HuH-7 (cell line): ENCODE measurements around the gene GRB2.
"Not testable (repeated sequence)": the region's sequence is repeated elsewhere in the genome, so short reads cannot be mapped to it uniquely, and the experiment has no call there.

ENCODE experiments used
- DNase-seq: peaks from one replicate; pipeline ENCODE4 v3.0.0; 2011; ENCODE audit warnings: low spot score

Gene GRB2

DNA sequence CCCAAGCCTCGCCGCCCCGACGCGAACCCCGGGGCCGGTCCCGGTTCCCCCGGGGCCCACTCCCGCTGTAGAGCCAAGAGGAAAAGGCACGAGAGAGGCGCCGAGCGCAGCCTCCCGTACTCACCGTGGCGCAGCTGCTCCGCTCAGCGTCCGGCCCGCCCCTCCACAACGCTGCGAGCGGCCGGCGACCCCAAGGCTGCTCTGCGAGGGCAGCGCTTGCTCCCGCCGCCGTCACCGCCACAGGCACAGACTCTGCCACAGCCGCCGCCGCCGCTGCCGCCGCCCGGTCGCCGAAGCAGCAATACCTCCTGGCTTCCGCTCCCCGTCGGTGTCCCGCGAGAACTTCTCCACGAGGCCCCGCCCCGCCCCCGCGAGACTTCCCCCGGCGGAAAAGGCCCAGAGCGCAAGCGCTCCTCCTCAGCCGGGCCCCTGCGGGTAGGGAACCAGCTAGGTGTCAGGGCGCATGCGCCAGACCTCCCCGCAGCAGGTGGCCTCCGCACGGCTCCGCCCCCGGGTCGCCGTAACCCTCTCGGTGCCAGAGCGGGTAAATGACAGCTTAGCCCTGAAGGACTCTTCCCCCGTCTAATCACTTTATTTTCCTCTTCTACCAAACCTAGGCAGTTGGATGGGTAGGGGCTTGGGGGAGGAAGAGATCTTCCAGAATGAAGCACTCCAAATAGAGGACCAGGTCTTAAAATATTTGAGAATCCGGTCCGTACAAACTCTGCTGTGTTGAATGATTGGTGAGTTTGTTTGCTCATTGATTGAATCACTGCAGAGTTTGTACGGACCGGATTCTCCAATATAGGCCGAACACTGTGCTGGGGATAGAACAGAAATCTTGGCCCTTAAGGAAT, at the start of gene GRB2:
GRB2 (minus strand) TSS at position 314 of the 857 bp plus-strand sequence. CDS start 12,050 bp downstream, outside the sequence.
- peak; percentile 98 for DNase-seq

DNA sequence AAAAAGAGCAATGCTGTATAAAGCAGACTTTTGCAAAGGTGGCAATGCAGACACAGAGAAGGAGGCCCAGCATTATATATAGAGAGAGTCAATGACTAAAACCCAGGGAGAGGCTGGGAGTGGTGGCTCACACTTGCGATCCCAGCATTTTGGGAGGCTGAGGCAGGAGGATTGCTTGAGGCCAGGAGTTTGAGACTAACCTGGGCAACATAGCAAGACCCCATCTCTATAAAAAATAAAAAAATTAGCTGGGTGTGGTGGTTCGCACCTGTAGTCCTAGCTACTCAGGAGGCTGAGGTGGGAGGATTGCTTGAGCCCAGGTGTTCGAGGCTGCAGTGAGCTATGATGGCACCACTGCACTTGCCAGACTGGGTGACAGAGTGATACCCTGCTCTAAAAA, 49.2 kb upstream of the GRB2 start:
- not testable (repeated sequence) for DNase-seq

DNA sequence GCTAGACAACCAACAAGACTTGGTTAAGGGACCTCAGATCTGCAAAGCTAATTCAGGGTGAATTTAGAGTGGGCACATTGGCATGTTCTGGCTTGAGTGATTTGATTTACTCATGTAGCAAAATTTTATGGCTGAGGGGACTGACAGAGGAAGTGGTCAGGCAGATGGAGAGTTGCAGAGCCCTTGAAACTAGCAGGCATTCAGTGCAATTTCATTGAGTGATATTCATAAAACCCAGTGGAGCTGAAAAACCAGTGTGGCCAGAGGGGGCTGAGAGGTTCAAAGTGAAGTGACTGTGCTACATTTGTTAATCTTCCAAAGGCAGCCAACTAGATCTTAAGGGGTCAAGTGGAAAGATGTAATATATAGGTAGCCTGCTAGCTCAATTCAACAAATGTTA, 48.7 kb upstream of the GRB2 start:
- no peak for DNase-seq

DNA sequence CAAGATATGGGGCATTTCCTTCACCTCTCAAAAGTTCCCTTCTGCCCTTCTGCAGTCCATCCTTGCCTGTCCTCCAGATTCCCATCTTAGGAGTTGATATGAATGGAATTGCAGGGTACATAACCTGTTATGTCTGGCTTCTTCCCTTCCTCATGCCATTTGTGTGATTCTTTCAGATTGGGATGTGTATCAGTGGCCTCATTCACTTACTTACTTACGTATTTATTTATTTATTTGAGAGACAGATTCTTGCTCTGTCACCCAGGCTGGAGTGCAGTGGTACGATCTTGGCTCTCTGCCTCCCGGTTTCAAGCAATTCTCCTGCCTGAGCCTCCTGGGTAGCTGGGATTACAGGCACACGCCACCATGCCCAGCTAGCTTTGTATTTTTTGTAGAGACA, 44.8 kb upstream of the GRB2 start:
- DNase-seq = no peak

DNA sequence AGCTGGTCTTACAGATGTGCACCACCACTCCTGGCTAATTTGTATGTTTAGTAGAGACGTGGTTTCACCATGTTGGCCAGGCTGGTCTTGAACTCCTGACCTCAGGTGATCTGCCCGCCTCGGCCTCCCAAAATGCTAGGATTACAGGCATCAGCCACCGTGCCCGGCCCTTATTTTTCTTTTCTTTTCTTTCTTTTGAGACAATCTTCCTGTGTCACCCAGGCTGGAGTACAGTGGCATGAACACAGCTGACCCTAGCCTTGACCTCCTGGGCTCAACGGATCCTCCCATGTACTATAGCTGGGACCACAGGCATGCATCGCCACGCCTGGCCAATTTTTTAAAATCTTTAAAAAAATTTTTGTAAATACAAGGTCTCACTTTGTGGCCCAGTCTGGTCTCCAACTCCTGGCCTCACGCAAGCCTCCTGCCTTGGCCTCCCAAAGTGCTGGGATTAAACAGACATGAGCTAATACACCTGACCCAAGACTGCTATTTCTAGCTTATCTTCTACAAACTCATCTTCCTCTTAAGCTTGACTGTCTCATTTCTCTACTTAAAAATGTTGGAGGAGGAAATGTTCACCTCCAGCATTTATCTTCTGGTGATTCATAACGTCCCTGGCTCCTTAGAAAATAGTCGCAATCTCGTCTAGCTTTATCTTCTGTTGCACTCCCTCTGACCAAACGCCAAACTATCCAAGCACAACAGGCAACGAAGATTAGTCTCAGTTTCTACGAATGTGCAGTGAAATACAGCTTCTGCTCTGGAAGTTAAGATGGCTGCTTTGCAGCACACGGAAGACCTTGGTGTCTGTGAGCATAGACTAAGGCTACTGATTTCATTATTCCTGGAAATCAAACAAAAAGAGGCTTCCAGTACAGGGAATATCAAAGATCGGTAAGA, 42.7 kb upstream of the GRB2 start:
- no peak for DNase-seq

DNA sequence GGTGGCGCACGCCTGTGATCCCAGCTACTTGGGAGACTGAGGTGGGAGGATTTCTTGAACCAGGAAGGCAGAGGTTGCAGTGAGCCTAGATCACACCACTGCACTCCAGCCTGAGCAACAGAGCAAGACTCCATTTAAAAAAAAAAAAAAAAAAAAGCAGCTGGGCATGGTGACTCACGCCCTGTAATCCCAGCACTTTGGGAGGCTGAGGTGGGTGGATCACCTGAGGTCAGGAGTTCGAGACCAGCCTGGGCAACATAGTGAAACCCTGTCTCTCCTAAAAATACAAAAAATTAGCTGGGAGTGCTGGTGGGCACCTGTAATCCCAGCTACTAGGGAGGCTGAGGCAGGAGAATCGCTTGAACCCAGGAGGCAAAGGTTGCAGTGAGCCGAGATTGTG, 40.4 kb upstream of the GRB2 start:
- DNase-seq = not testable (repeated sequence)

DNA sequence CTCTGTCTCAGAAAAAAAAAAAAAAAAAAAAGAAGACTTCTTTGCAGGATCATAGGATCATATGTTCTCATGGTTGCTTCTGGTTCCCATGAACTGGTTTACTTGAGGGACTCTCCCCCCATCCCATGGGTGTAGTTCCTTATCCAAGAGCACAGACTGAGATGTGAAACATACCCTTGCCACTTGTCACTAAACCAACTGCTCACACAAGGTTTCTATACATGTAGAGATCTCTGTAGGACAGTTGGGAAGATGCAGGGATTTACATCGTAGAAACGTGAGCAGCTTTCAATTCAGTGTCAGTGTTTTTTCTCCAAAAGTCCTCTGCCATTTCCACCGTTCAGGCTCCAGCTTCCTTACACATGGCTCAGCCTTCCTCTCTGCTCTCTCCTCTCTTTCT, 39.8 kb upstream of the GRB2 start:
- DNase-seq = no peak

DNA sequence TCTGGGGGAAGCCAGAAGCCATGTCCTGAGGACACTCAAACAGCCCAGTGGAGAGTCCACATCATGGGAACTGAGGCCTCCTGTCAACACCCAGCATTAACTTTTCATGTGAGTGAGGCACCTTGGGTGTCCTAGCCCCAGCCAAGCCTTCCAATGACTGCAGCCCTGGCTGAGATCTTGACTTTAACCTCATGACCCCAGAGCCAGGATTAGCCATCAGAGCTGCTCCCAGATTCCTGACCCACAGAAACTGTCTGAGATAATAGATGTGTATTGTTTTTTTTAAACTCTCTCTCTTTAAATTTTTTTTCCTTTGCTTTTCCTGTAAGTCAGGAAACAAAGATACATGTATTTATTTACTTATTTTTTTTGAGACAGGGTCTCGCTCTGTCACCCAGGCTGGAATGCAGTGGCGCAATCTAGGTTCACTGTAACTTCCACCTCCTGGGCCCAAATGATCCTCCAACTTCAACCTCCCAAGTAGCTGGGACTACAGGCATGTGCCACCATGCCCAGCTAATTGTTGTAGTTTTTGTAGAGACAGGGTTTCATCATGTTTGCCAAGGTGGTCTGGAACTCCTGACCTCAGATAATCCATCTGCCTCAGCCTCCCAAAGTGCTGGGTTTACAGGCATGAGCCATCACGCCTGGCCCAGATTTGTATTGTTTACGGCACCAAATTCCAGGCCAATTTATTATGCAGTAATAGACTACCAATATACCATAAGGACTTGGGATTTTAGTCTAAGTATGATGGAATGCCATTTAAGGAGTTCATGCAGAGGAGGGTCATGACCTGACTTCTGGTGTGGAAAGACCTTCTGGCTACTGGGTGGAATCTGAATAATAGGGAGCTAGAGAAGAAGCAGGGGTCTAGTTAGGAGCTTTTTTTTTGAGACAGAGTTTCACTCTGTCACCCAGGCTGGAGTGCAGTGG, 37.0 kb upstream of the GRB2 start:
- no peak for DNase-seq

DNA sequence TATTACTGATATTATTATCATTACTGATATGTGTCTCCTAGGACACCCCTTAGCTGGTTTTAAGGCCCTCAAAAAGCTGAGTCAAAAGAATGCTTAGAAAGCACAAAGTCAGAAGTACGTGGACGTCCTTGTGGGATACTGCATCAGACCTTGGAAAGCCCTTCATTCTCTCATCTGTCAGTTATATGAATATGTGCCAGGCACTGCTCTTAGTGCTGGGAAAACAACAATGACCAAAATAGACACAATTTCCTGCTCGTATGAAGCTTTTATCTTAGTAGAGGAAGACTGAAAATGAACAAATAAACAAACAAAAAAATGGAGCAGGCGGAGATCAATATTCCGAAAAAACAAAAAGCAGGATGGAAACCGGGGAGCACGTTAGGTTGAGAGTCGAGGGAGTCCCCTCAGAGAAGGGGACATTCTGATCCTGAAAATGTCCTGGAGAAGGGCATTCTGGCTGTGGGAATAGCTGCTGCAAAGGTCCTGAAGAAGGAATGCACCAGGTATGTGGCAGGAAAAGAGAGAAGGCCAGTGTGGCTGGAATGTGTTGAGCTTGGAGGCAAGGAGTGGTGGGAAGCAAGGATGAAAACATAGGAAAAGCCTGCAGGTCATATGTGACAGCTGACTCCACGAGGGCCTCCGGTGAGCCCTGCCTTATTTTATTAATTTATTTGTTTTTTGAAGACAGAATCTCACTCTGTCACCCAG, 35.4 kb upstream of the GRB2 start:
- no peak for DNase-seq

DNA sequence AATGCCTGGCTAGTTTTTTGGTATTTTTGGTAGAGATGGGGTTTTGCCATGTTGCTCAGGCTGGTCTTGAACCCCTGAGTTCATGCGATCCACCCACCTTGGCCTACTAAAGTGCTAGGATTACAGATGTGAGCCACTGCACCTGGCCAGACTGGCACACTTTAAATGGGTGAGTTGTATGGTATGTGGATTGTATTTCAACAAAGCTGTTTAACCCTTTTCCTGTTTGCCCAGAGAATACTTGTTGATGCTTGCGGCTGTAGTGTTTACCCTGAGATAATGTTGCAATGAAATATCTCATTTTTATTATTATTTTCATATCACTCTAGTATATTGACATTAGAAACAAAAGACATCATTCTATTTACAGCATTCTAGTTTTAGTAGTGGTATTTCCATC, 33.8 kb upstream of the GRB2 start:
- no peak for DNase-seq

DNA sequence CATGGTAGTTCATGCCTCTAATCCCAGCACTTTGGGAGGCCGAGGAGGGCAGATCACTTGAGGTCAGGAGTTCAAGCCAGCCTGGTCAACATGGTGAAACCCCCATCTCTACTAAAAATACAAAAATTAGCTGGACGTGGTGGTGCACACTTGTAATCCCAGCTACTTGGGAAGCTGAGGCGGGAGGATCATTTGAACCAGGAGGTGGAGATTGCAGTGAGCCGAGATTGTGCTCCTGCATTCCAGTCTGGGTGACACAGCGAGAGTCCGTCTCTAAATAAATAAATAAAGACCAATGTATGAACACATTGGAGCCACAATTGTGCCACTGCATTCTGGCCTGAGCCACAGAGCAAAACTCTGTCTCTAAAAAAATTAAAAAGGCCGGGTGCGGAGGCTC, 31.9 kb upstream of the GRB2 start:
- DNase-seq = not testable (repeated sequence)

DNA sequence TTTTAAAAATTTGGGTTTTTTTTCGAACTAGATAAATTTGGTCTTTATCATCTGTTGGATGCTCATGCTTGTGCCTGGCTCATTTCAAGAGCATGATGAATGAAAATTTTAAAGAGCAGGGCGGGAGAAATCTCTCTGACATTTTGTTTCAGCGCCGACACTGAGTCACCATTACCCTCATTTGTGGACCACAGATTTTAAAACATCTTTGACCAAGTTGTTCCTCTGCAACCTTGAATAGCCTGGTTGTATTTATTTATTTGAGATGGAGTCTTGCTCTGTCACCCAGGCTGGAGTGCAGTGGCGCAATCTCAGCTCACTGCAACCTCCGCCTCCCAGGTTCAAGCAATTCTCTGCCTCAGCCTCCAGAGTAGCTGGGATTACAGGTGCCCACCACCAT, 29.0 kb upstream of the GRB2 start:
- DNase-seq = not testable (repeated sequence)

DNA sequence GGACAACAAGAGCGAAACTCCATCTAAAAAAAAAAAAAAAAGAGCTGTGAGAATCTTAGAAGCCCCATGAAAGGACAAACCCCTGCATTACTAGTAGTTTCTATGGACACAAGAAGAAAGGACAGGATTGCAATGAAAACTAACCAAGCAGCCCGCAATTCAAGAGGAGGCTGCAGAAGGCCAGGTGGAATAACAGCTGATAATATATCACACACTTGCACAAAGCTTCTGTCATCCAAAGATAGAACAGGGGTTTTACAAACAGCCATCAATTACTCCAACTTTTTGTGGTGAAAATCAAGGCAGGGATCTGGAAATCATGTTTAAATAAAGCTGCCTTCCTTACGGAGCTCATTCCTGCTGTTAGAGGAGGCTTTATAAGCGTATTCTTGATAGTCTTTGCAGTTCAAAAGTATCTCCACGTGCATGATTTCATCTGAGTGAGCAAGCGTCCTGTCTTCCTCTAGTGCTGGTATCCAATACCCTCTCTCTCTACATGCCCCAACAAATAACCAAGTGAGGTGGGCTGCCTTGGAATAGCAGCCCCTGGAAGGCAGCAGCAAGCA, 27.8 kb upstream of the GRB2 start:
- no peak for DNase-seq

DNA sequence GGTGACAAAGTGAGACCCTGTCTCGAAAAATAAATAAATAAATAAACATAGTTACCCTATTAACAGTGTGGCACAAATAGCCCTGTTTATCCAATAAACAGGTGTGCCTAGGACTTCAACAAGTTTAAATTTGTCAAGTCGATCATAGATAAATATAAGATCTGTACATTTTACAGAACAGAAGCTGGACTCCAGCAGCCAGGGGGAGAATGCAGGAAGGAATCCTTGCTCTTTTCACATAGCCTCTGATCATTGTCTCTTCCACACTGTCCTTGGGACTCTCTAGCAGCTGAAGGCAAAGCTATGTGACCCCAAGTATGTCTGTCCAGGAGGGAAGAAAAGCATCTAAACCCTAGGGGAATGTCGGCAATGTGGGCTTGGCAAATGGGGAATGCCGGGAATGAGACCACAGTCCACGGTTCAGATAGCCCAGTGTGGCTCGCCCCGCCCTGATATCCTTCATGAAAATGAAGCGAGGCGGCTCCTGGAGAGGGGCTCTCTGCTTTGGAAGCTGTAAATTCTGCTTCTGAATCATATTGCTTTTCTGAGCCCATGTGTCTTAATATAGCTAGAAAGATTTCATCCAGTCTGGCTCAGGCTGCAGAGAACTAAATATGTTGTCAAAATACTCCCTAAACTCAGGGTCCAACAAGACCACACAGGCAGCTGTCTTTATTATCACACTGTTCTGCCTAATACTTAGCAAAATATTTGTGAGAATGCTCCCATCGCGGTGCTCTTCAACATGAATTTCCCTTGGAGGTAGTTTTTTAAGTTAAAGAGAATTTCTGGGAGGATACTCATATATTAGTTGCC, 24.9 kb upstream of the GRB2 start:
- DNase-seq = peak; percentile 66

DNA sequence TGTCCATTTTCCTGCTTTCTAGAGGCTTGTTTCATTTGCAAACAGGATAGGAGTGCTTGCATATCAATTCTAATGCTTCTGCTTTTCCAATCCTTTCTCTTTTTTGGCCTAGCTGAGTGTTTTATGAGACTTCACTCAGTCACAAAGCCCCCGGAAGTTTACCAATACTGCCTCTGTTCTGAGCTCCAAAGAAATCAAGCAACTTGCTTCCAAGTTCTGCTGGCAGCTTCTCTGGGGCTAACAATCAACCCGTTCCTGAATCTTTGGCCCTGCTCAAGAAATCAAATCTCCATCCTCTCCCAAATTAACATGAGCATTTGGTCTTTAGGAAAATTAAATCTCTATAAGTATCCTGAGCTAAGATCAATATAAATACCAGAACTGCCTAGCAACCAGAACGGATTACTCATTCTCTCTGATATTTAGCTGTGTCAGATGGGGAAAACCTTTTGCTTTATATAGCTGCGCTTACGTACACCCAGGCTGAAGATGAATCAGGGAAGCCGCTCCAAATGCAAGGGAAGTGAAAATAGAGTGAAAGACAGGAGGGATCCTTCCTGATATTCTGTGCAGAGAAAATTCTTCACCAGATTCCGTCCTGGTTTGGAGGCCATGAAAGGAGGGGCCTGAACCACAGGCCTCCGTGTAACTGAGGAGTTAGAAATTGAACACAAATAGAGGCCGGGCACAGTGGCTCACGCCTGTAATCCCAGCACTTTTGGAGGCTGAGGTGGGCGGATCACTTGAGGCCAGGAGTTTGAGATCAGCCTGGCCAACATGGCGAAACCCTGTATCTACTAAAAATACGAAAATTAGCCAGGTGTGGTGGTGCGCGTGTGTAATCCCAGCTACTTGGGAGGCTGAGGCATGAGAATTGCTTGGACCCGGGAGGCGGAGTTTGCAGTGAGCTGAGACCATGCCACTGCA, 23.3 kb upstream of the GRB2 start:
- no peak for DNase-seq

DNA sequence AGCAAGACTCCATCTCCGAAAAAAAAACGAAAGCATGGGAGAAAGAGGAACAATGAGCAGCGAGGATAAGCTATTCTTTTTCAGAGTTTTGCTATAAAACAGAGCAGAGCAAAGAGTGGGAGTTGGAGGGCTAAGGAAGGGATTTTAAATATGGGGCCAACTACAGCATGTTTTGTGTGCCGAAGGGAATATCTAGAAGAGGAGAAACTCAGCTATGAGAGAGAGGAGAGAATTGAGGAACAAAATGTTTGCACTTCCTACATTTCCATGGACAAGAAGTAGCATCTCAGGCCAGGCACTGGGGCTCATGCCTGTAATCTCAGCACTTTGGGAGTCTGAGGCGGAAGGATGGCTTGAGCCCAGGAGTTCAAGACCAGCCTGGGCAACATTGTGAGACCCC, 13.1 kb upstream of the GRB2 start:
- no peak for DNase-seq

DNA sequence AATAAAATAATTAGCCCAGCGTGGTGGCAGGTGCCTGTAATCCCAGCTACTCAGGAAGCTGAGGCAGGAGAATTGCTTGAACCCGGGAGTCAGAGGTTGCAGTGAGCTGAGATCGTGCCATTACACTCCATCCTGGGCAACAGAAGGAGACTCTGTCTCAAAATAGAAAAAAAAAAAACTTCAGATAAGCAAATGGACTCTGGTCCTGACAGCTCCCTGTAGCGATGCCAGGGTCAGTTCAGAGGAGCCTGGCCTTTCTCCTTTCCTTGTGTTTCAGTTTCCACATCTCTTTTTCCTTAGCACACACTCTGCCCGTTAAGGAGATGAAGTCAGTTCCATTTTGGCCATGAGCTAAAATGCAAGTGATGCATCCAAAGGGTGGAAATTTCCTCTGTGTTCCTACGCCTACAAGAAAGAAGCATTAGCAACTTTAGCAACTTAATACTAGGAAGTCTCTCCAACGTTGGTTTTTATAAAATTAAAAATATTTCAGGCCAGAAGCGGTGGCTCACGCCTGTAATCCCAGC, 11.6 kb upstream of the GRB2 start:
- DNase-seq = no peak

DNA sequence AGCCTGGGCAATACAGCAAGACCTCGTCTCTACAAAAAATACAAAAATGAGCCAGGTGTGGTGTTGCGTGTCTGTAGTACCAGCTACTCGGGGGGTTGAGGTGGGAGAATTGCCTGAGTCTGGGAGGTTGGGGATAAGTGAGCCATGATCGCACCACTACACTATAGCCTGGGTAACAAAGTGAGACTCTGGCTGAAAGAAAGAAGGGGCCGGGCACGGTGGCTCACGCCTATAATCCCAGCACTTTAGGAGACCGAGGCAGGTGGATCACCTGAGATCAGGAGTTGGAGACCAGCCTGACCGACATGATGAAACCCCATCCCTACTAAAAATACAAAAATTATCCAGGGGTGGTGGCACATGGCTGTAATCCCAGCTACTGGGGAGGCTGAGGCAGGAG, 10.5 kb upstream of the GRB2 start:
- no peak for DNase-seq

DNA sequence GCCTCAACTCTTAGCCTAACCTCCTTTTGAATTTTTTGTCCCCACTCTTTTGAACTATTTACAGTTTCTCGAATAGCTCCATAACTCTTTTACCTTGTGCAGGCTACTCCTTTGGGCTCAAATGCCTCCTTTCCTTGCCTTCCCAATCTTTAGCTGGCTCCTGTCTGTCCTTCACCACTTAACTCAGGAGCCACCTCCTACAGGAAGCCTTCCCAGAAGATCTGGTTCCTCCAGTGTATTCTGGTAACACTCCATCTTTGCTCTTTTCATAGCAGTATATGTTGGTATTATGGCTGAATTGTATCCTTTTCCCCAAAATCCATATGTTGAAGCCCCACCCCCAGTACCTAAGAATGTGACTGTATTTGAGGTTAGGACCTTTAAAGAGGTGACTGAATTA, 9.0 kb upstream of the GRB2 start:
- DNase-seq = no peak
